Keratinocyte (primary cell): ENCODE measurements around the gene FSD1. TPM values are rescaled to one million over a fixed set of nuclear protein-coding genes. Genes with fewer than 3 reads are reported as not detected.
"Not testable (repeated sequence)": the region's sequence is repeated elsewhere in the genome, so short reads cannot be mapped to it uniquely, and the experiment has no call there.

Experiments
- DNase-seq: peaks from one replicate; pipeline ENCODE4 v3.0.0-alpha.2; 2011; ENCODE audit warnings: low read depth, missing footprints, low spot score
- FAIRE-seq: peaks from 2 replicates; lab custom pipeline; 2011; peaks lifted over from hg19 to GRCh38; lab: Jason Lieb, UNC
- H2AFZ ChIP-seq: 2 replicates; pipeline ENCODE4 v1.6.0; 2012; ENCODE audit warnings: low read length, control low read depth, inconsistent platforms; ENCODE audit not compliant: control insufficient read depth
- H3K27ac ChIP-seq: 2 replicates; pipeline ENCODE4 v1.5.1; 2011; ENCODE audit warnings: low read length; ENCODE audit not compliant: control insufficient read depth, insufficient read depth
- H3K27me3 ChIP-seq: 3 replicates; pipeline ENCODE4 v1.6.0; 2011; ENCODE audit warnings: low read length; ENCODE audit not compliant: control insufficient read depth, insufficient read depth; ENCODE audit errors: extremely low read depth
- H3K36me3 ChIP-seq, 2 experiments: 2 replicates in 1 of 2; 3 replicates in 1 of 2; pipeline ENCODE4 v1.5.1; 2011; ENCODE audit warnings: low read length in 2 of 2, mild to moderate bottlenecking in 1 of 2; ENCODE audit not compliant: control insufficient read depth in 2 of 2, insufficient read depth in 2 of 2; ENCODE audit errors: extremely low read depth in 1 of 2
- H3K4me1 ChIP-seq: 3 replicates; pipeline ENCODE4 v1.5.1; 2011; ENCODE audit warnings: low read length; ENCODE audit not compliant: control insufficient read depth, insufficient read depth; ENCODE audit errors: extremely low read depth
- H3K4me2 ChIP-seq: 3 replicates; pipeline ENCODE4 v1.6.0; 2011; ENCODE audit warnings: low read depth, low read length; ENCODE audit not compliant: control insufficient read depth, insufficient read depth; ENCODE audit errors: extremely low read depth
- H3K4me3 ChIP-seq, 3 experiments: fragments of 200-600 bp in 1 of 3; sonication (generic) in 1 of 3; 2 replicates in 2 of 3; 3 replicates in 1 of 3; pipeline ENCODE4 v1.5.1; 2011 to 2016; ENCODE audit warnings: low read length in 3 of 3, mild to moderate bottlenecking in 3 of 3, control low read depth in 2 of 3, inconsistent platforms in 1 of 3, low read depth in 1 of 3, mixed read lengths in 1 of 3, mixed run types in 1 of 3, moderate library complexity in 1 of 3; ENCODE audit not compliant: control insufficient read depth in 2 of 3, insufficient read depth in 2 of 3; ENCODE audit errors: extremely low read depth in 1 of 3
- H3K79me2 ChIP-seq: 2 replicates; pipeline ENCODE4 v1.6.0; 2012; ENCODE audit warnings: low read length; ENCODE audit not compliant: control insufficient read depth, insufficient read depth
- H3K9ac ChIP-seq: 3 replicates; pipeline ENCODE4 v1.6.0; 2011; ENCODE audit warnings: low read length; ENCODE audit not compliant: control insufficient read depth, insufficient read depth; ENCODE audit errors: extremely low read depth
- H3K9me1 ChIP-seq: 3 replicates; pipeline ENCODE4 v1.6.0; 2011; ENCODE audit warnings: low read length; ENCODE audit not compliant: control insufficient read depth, insufficient read depth; ENCODE audit errors: extremely low read depth
- H3K9me3 ChIP-seq: 2 replicates; pipeline ENCODE4 v1.5.1; 2012; ENCODE audit warnings: low read depth, low read length; ENCODE audit not compliant: control insufficient read depth
- H4K20me1 ChIP-seq: 3 replicates; pipeline ENCODE4 v1.6.0; 2011; ENCODE audit warnings: low read length; ENCODE audit not compliant: control insufficient read depth, insufficient read depth; ENCODE audit errors: extremely low read depth
- EZH2 ChIP-seq: IDR thresholded peaks from one replicate; pipeline ENCODE4 v1.6.1; 2012; ENCODE audit warnings: inconsistent platforms, mild to moderate bottlenecking, low read length, moderate library complexity
- dilution Hi-C: fragments of 300-500 bp; cut with MboI; formaldehyde crosslinking; loops from one replicate; pipeline ENCODE4 v1.7.0; 2020; ENCODE audit warnings: low sequenced_read_pairs; ENCODE audit not compliant: extremely low pct_ligation_motif_present
- polyA plus RNA-seq, 5 experiments: library from polyadenylated mRNA; depleted of rRNA in 3 of 5; stranded (reverse) in 3 of 5; stranded (forward) in 1 of 5; unstranded in 1 of 5; fragments of >200 nt; gene quantifications; 1 replicate in 1 of 5; 2 replicates in 3 of 5; 3 replicates in 1 of 5; pipeline versions ENCODE4 v1.2.1 to v1.2.3, GENCODE V29; 2011 to 2012; ENCODE audit warnings: missing spikeins in 2 of 5, low read depth in 1 of 5, low replicate concordance in 1 of 5
- TF ChIP-seq, protein P1 (sequence below), 3 experiments: IDR thresholded peaks in 1 of 3; conservative IDR thresholded peaks in 1 of 3; optimal IDR thresholded peaks in 1 of 3; 2 replicates in 2 of 3; 3 replicates in 1 of 3; pipeline versions ENCODE3 to v1.5.1; 2011; ENCODE audit warnings: low read length in 3 of 3, mild to moderate bottlenecking in 3 of 3, moderate library complexity in 2 of 3, control low read depth in 1 of 3, inconsistent platforms in 1 of 3; ENCODE audit not compliant: insufficient read depth in 2 of 3; ENCODE audit errors: extremely low read depth in 1 of 3

Gene FSD1
- polyA plus RNA-seq, 1 donor (not counting 4 experiments of a cell fraction or from before 2014, with no cell fraction given) = 0.49 TPM

DNA sequence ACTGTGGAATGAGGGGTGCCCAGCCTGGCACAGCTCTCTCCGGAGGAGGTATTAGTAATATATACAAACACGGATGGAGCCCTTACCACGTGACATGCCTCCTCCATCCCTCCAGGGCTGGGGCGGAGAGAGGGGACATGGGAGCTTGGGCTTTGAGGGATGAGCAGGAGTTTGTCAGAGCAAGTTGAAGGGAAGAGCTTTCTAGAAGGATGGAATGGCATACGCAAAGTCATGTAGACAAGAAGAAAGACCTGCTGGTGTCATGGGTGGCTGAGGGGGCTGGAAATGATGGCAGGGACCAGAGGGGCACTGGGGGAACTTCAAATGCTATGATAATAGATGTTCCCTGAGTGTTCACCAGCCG lies 41.6 kb downstream of the FSD1 start:
- Histone ChIP-seq H3K4me2 (no peak overlapping the region), H3K79me2 (no peaks in the 10 kb centered on the region), H3K4me3 (no peak overlapping the region), H3K9me3 (no peaks in the 10 kb centered on the region), H3K27ac (no peak overlapping the region), H3K4me1 (peaks cover 10% of the 10 kb centered on the region), H3K36me3 (peaks cover 0 to 2% of the 10 kb centered on the region in 2 experiments), H2AFZ (no peak overlapping the region), H3K27me3 (no peaks in the 10 kb centered on the region), H3K9ac (no peak overlapping the region), H4K20me1 (no peaks in the 10 kb centered on the region), H3K9me1 (no peaks in the 10 kb centered on the region)
- dilution Hi-C loops = no loop called here
- no peak for FAIRE-seq
- DNase-seq = no peak
- TF ChIP-seq, protein P1, sequence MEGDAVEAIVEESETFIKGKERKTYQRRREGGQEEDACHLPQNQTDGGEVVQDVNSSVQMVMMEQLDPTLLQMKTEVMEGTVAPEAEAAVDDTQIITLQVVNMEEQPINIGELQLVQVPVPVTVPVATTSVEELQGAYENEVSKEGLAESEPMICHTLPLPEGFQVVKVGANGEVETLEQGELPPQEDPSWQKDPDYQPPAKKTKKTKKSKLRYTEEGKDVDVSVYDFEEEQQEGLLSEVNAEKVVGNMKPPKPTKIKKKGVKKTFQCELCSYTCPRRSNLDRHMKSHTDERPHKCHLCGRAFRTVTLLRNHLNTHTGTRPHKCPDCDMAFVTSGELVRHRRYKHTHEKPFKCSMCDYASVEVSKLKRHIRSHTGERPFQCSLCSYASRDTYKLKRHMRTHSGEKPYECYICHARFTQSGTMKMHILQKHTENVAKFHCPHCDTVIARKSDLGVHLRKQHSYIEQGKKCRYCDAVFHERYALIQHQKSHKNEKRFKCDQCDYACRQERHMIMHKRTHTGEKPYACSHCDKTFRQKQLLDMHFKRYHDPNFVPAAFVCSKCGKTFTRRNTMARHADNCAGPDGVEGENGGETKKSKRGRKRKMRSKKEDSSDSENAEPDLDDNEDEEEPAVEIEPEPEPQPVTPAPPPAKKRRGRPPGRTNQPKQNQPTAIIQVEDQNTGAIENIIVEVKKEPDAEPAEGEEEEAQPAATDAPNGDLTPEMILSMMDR (optimal IDR thresholded peaks at IDR 0.05 in 1 of 3, IDR thresholded peaks at IDR 0.05 in 1 of 3, conservative IDR thresholded peaks at IDR 0.05 in 1 of 3; ENCODE audit: extremely low read depth in 1 of 3, insufficient read depth in 2 of 3, low read length in 3 of 3) = no peak
- TF ChIP-seq EZH2 = no peak

DNA sequence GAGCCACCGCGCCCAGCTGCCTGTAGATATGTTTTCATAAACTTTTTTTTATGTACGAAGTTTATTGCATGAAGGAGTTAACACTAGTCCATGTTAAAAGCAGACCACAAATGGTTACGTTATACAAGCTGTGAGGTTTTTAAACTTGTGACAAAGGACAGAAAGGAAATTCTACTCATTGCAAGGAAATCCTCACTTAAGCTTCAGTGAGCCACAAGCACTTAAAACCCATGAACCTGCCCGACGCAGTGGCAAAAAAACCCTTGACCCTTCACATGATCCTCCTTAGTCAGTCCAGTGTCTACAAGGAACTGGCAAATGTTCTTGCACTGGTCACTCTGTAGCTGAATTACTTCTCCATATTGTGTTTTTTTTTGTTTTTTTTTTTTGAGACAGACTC lies 43.1 kb downstream of the FSD1 start:
- FAIRE-seq (no peak), DNase-seq (no peak)
- Histone ChIP-seq H2AFZ (no peak overlapping the region), H3K9me3 (no peaks in the 10 kb centered on the region), H3K36me3 (peaks cover 0 to 2% of the 10 kb centered on the region in 2 experiments), H3K4me3 (no peak overlapping the region), H3K79me2 (no peaks in the 10 kb centered on the region), H3K27me3 (no peaks in the 10 kb centered on the region), H3K4me1 (peaks cover 10% of the 10 kb centered on the region), H3K9ac (no peak overlapping the region), H3K27ac (no peak overlapping the region), H3K9me1 (no peaks in the 10 kb centered on the region), H4K20me1 (no peaks in the 10 kb centered on the region), H3K4me2 (no peak overlapping the region)
- TF ChIP-seq, protein P1 (optimal IDR thresholded peaks at IDR 0.05 in 1 of 3, IDR thresholded peaks at IDR 0.05 in 1 of 3, conservative IDR thresholded peaks at IDR 0.05 in 1 of 3; ENCODE audit: extremely low read depth in 1 of 3, insufficient read depth in 2 of 3, low read length in 3 of 3) = no peak
- no peak for TF ChIP-seq EZH2
- dilution Hi-C loops = no loop called here

DNA sequence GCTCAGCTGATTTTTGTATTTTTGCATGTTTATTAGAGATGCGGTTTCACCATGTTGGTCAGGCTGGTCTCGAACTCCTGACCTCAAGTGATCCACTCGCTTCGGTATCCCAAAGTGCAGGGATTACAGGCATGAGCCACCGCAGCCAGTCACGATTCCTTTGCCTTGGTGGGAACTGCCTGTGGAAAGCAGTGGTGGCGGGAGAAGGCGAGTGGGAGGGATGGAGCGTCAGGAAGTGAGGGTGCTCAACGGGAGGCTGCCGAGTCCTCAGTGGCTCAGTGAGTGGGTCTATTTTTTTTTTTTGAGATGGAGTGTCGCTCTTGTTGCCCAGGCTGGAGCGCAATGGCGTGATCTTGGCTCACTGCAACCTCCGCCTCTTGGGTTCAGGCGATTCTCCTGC lies 44.8 kb downstream of the FSD1 start:
- dilution Hi-C loops = not testable (repeated sequence)

More for the DNA sequence above, 44.8 kb downstream of the FSD1 start:
- H3K4me2 ChIP-seq, H3K79me2 ChIP-seq, H3K36me3 ChIP-seq, H3K9ac ChIP-seq, H3K9me1 ChIP-seq, H3K27ac ChIP-seq, H3K9me3 ChIP-seq, H4K20me1 ChIP-seq, H3K4me3 ChIP-seq, H2AFZ ChIP-seq, DNase-seq, H3K4me1 ChIP-seq, FAIRE-seq, H3K27me3 ChIP-seq: not testable (repeated sequence)
